Measurements from ENCODE around the gene NMRK2.
"Not testable (repeated sequence)": the region's sequence is repeated elsewhere in the genome, so short reads cannot be mapped to it uniquely, and the experiment has no call there.

The NMRK2 gene

GRCh38 chr19:3938300-3938950, 5.6 kb downstream of the NMRK2 start:
- not testable (repeated sequence) for DNase-seq

- DNase-seq = no peak
Measured at GRCh38 chr19:3942790-3943409, 10.0 kb downstream of the NMRK2 start.

- DNase-seq = no peak
Measured at GRCh38 chr19:3944018-3944721, 11.3 kb downstream of the NMRK2 start.

GRCh38 chr19:3945838-3946237, 13.0 kb downstream of the NMRK2 start:
- DNase-seq = no peak

- DNase-seq = not testable (repeated sequence)
Measured at GRCh38 chr19:3947316-3947933, 14.6 kb downstream of the NMRK2 start.

GRCh38 chr19:3949294-3949693, 16.4 kb downstream of the NMRK2 start:
- no peak for DNase-seq

- no peak for DNase-seq
Measured at GRCh38 chr19:3949997-3950859, 17.4 kb downstream of the NMRK2 start.

- no peak for DNase-seq
Measured at GRCh38 chr19:3950871-3951861, 18.3 kb downstream of the NMRK2 start.

- DNase-seq = not testable (repeated sequence)
Measured at GRCh38 chr19:3952755-3953276, 19.9 kb downstream of the NMRK2 start.

- no peak for DNase-seq
Measured at GRCh38 chr19:3954107-3954506, 21.2 kb downstream of the NMRK2 start.

- DNase-seq = not testable (repeated sequence)
Measured at GRCh38 chr19:3955276-3955675, 22.4 kb downstream of the NMRK2 start.

- no peak for DNase-seq
Measured at GRCh38 chr19:3955688-3956087, 22.8 kb downstream of the NMRK2 start.

GRCh38 chr19:3958836-3959765, 26.2 kb downstream of the NMRK2 start:
- DNase-seq = no peak

GRCh38 chr19:3959766-3960131, 26.9 kb downstream of the NMRK2 start:
- no peak for DNase-seq

- DNase-seq = no peak
Measured at GRCh38 chr19:3961007-3961406, 28.1 kb downstream of the NMRK2 start.

GRCh38 chr19:3963458-3964255, 30.8 kb downstream of the NMRK2 start:
- DNase-seq = no peak

- no peak for DNase-seq
Measured at GRCh38 chr19:3964256-3965194, 31.7 kb downstream of the NMRK2 start.
